IMR-90 (cell line): ENCODE measurements around the gene CDKAL1.

Experiments used
- CEBPB ChIP-seq: IDR thresholded peaks from 2 replicates; pipeline ENCODE4 v1.6.1; 2012; ENCODE audit warnings: low read depth, low read length, improper control_type of control experiment
- CTCF ChIP-seq: conservative IDR thresholded peaks from 2 replicates; pipeline ENCODE4 v1.5.1; 2012; ENCODE audit warnings: mild to moderate bottlenecking, low read depth, low read length, improper control_type of control experiment
- MAFK ChIP-seq: IDR thresholded peaks from 2 replicates; pipeline ENCODE4 v1.6.1; 2012; ENCODE audit warnings: low read depth, low read length, improper control_type of control experiment
- MXI1 ChIP-seq: IDR thresholded peaks from 2 replicates; pipeline ENCODE4 v1.6.1; 2012; ENCODE audit warnings: low read depth, mild to moderate bottlenecking, low read length, moderate library complexity, borderline replicate concordance
- NFE2L2 ChIP-seq: fragments of 150-350 bp; IDR thresholded peaks from 2 replicates; pipeline ENCODE4 v1.6.1; 2016; ENCODE audit warnings: low read depth, mild to moderate bottlenecking, low read length
- POLR2A ChIP-seq: IDR thresholded peaks from 2 replicates; pipeline ENCODE4 v1.6.1; 2012; ENCODE audit warnings: mild to moderate bottlenecking, low read depth, low read length
- RAD21 ChIP-seq: IDR thresholded peaks from 2 replicates; pipeline ENCODE4 v1.6.1; 2012; ENCODE audit warnings: low read length, improper control_type of control experiment
- RCOR1 ChIP-seq: IDR thresholded peaks from 2 replicates; pipeline ENCODE4 v1.6.1; 2012; ENCODE audit warnings: mild to moderate bottlenecking, low read length, improper control_type of control experiment; ENCODE audit not compliant: insufficient replicate concordance
- RFX5 ChIP-seq: IDR thresholded peaks from 2 replicates; pipeline ENCODE4 v1.8.0; 2012; ENCODE audit warnings: low read depth, mild to moderate bottlenecking, low read length, moderate library complexity
- SMC3 ChIP-seq: fragments of 150-350 bp; IDR thresholded peaks from 2 replicates; pipeline ENCODE4 v1.6.1; 2016; ENCODE audit warnings: low read depth, mild to moderate bottlenecking, antibody characterized with exemption, low read length, moderate library complexity

- TF ChIP-seq POLR2A: no peak
- TF ChIP-seq CTCF: no peak
- TF ChIP-seq MXI1: no peak
- no peak for TF ChIP-seq RCOR1
- TF ChIP-seq NFE2L2: no peak
- TF ChIP-seq RFX5: no peak
- TF ChIP-seq RAD21: no peak
- TF ChIP-seq SMC3: no peak
- TF ChIP-seq CEBPB: no peak
- no peak for TF ChIP-seq MAFK
These were observed 623.1 kb downstream of the CDKAL1 start for GRCh38 chr6:21157186-21157929.
